HG03135 (cell line): ENCODE results near the gene KCNK3.
"Not testable (repeated sequence)": the region's sequence is repeated elsewhere in the genome, so short reads cannot be mapped to it uniquely, and the experiment has no call there.

Experiments
- ATAC-seq: cut with Tn5 transposase; IDR thresholded peaks from one replicate; pipeline ENCODE4 v1.9.1; 2021; ENCODE audit warnings: mild to moderate bottlenecking, moderate library complexity; ENCODE audit not compliant: unreplicated experiment

Gene KCNK3

GRCh38 chr2:26660363-26660962 lies 32.1 kb upstream of the KCNK3 start:
- no peak for ATAC-seq

GRCh38 chr2:26665296-26665695 lies 27.2 kb upstream of the KCNK3 start:
- ATAC-seq: not testable (repeated sequence)

- no peak for ATAC-seq
These were observed 25.9 kb upstream of the KCNK3 start for GRCh38 chr2:26666671-26667070.

- ATAC-seq: no peak
These were observed 24.5 kb upstream of the KCNK3 start for GRCh38 chr2:26668041-26668440.

- ATAC-seq: no peak
These were observed 23.4 kb upstream of the KCNK3 start for GRCh38 chr2:26668856-26669750.

- no peak for ATAC-seq
These were observed 22.4 kb upstream of the KCNK3 start for GRCh38 chr2:26670171-26670570.

GRCh38 chr2:26670931-26671460 lies 21.5 kb upstream of the KCNK3 start:
- ATAC-seq: no peak

GRCh38 chr2:26671691-26672090 lies 20.8 kb upstream of the KCNK3 start:
- ATAC-seq: no peak

GRCh38 chr2:26672112-26672817 lies 20.3 kb upstream of the KCNK3 start:
- no peak for ATAC-seq

GRCh38 chr2:26672818-26673393 lies 19.6 kb upstream of the KCNK3 start:
- no peak for ATAC-seq

GRCh38 chr2:26674002-26674751 lies 18.3 kb upstream of the KCNK3 start:
- ATAC-seq: no peak

- ATAC-seq: no peak
These were observed 17.8 kb upstream of the KCNK3 start for GRCh38 chr2:26674771-26675170.

- no peak for ATAC-seq
These were observed 16.8 kb upstream of the KCNK3 start for GRCh38 chr2:26675651-26676255.

GRCh38 chr2:26678035-26678434 lies 14.5 kb upstream of the KCNK3 start:
- ATAC-seq: no peak

- no peak for ATAC-seq
These were observed 12.7 kb upstream of the KCNK3 start for GRCh38 chr2:26679867-26680266.

GRCh38 chr2:26681656-26682055 lies 10.9 kb upstream of the KCNK3 start:
- no peak for ATAC-seq

GRCh38 chr2:26682155-26682554 lies 10.4 kb upstream of the KCNK3 start:
- no peak for ATAC-seq

GRCh38 chr2:26683583-26683982 lies 8.9 kb upstream of the KCNK3 start:
- no peak for ATAC-seq

- ATAC-seq: no peak
These were observed 7.2 kb upstream of the KCNK3 start for GRCh38 chr2:26685341-26685740.
